ENCODE results near the gene GABARAP.

The GABARAP gene

DNA sequence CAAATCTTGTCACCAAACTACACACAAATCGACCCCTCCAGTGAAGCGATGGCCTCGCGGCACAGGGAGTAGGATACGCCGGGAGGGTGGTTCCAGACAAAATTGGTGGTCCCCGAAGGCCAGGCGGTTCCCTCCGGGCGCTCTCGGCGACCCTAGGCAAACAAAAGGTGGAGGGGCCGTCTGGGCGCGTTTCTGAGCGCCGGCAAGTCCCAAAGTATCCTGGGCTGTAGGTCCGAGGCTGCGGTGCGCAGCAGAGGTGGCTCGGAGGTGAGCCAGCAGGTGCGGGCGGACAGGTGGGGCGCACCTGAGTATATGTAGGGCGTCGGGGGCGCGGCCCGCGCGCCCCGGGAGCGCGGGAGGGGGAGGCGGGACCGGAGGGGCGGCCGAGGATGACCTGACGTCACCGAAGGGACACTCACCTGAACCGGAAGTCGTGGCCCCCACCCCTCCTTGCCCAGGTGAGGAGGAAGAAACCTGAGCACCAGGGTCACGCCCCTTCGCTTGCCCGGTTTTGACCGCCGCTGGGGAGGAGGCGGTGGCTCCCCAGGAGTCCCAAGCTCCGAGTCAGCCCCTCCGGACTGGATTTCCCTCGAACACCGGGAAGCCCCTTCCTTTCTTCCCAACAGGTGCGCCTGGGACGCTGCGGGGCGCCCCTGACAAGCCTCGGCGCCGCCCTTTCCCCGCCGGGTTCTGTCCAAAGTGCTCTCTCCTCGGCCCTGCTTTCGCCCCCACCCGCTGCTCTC is 20.1 kb upstream of the GABARAP start, which contains the start of gene CLDN7:
CLDN7 (minus strand) TSS at position 287 of the 743 bp plus-strand sequence. CDS start 435 bp downstream, outside the sequence.
- no peak for TF ChIP-seq CTCF (IDR thresholded peaks at IDR 0.05; ENCODE audit: low read depth, low read length)
- Histone ChIP-seq H3K27ac (peak within 1 kb of the TSS; percentile 71), H3K9me3 (ENCODE audit: severe bottlenecking) (no peaks in the 10 kb centered on the region), H3K4me3 (ENCODE audit: low read depth, low read length) (peak within 1 kb of the TSS; percentile 56), H3K36me3 (peaks cover 24% of the 10 kb centered on the region), H3K27me3 (ENCODE audit: insufficient read depth, low read depth, severe bottlenecking) (no peaks in the 10 kb centered on the region)
- DNase-seq, result no peak

DNA sequence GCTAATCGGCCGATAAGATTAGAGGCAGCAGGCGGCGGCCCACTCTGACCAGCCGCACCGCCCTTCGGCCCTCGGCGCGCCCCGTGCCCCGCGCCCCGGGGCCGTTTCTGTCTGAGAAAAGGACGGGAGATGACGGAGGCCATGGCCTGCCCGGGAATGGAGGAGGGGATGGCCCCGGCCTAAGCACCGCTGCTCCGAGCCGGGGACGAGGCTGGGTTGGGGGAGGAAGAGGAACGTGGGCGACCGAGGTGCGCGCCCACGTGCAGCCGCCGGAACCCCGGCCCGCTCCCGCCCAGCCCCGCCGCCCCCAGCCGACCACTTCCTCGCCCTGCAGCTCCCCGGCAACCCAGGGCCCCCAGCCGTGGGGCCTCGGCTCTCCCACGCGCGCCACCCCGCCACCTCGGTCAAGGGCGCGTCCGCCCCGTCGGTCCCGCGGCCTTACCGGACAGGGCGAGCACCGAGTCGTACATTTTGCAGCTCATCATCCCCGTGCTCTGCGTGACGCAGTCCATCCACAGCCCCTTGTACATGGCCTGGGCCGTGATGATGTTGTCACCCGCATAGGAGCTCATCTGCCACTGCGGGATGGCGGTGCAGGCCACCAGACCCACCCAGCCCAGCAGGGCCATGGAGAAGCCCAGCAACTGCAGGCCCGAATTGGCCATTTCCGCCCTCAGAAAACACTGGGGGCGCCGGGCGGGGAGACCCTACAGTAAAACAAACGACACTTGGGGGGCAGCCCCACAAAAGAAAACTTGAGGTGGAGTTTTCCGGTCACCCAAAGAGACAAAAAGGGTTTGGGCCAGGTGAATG is 19.3 kb upstream of the GABARAP start:
- Histone ChIP-seq H3K27ac (peak overlapping the region; percentile 71), H3K4me3 (ENCODE audit: low read depth, low read length) (peak overlapping the region; percentile 56), H3K36me3 (peaks cover 31% of the 10 kb centered on the region), H3K27me3 (ENCODE audit: insufficient read depth, low read depth, severe bottlenecking) (no peaks in the 10 kb centered on the region), H3K9me3 (ENCODE audit: severe bottlenecking) (no peaks in the 10 kb centered on the region)
- TF ChIP-seq CTCF (IDR thresholded peaks at IDR 0.05; ENCODE audit: low read depth, low read length), result no peak
- no peak for DNase-seq

DNA sequence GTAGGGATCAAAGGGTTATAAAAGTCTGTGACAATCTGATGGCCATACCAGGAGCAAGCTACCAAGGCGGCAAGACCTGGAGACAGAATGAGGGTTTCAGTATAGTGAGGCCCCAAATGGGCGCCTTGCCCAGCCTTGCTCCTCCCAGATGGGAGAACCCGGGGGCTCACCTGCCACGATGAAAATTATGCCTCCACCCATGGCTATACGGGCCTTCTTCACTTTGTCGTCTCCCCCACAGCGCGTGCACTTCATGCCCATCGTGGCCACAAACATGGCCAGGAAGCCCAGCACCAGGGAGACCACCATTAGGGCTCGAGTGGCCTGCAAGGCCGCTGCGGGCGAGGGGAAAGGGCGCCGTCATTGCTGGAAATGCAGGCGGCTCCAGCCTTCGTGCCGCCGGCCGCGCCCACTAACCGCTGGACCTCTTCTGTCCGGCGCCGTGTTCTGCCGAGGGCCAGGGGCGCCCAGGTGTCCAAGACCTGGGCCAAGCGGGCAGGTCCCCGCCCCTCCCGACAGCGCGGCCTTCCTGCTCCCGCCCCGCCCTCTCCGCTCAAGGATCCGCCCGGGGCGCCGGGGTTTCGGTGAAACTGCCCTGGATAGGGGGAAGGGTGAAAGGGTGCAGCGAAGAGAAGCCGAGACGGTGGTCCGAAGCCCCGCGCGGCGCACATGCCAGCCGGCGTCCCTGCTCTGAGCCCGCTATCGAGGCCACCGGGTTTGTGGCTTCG is 18.6 kb upstream of the GABARAP start:
- no peaks in the 10 kb centered on the region for H3K27me3 ChIP-seq (ENCODE audit: insufficient read depth, low read depth, severe bottlenecking)
- no peak for TF ChIP-seq CTCF (IDR thresholded peaks at IDR 0.05; ENCODE audit: low read depth, low read length)
- H3K9me3 ChIP-seq (ENCODE audit: severe bottlenecking), result no peaks in the 10 kb centered on the region
- H3K36me3 ChIP-seq, result peaks cover 39% of the 10 kb centered on the region
- DNase-seq, result peak; percentile 70
- H3K4me3 ChIP-seq (ENCODE audit: low read depth, low read length), result peak overlapping the region; percentile 56
- peak overlapping the region; percentile 71 for H3K27ac ChIP-seq

DNA sequence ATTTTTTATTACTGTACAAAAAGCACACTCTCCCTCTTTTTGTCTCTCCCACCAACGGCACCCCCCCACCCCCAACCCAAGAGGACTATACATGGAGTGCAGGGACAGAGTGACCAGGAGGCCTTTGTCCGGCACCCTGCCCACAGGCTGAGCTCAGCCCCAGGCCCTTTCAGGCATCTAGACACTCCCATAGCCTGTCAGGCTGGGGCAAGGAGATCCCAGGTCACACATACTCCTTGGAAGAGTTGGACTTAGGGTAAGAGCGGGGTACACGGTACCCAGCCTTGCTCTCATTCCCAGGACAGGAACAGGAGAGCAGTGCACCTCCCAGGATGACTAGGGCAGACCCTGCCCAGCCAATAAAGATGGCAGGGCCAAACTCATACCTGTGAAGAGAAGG is 17.9 kb upstream of the GABARAP start:
- Histone ChIP-seq H3K27ac (peak overlapping the region; percentile 71), H3K9me3 (ENCODE audit: severe bottlenecking) (no peaks in the 10 kb centered on the region), H3K27me3 (ENCODE audit: insufficient read depth, low read depth, severe bottlenecking) (no peaks in the 10 kb centered on the region), H3K36me3 (peaks cover 46% of the 10 kb centered on the region), H3K4me3 (ENCODE audit: low read depth, low read length) (no peak overlapping the region)
- TF ChIP-seq CTCF (IDR thresholded peaks at IDR 0.05; ENCODE audit: low read depth, low read length), result no peak
- no peak for DNase-seq

DNA sequence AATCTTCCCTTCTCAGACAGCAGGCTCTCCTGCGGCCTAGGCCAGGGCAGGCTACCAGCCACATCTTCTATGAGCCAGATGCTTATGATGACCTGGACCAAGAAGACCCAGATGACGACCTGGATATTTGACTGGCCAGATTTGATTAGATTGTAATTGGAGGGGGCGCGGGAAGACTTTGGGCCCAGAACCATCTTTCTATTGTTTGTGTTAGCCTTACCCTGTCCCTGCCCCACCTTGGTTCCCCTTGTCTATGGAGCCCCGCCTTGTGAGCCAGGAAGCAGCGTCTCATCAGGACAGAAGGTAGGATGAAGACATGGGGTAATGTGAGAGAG is 17.3 kb upstream of the GABARAP start:
- no peak for DNase-seq
- no peak overlapping the region for H3K27ac ChIP-seq
- no peak overlapping the region for H3K4me3 ChIP-seq (ENCODE audit: low read depth, low read length)
- no peaks in the 10 kb centered on the region for H3K27me3 ChIP-seq (ENCODE audit: insufficient read depth, low read depth, severe bottlenecking)
- H3K36me3 ChIP-seq, result peaks cover 52% of the 10 kb centered on the region
- no peak for TF ChIP-seq CTCF (IDR thresholded peaks at IDR 0.05; ENCODE audit: low read depth, low read length)
- no peaks in the 10 kb centered on the region for H3K9me3 ChIP-seq (ENCODE audit: severe bottlenecking)

Data from WERI-Rb-1 (cell line).